HEK293 (cell line): ENCODE measurements around the gene VEPH1.

ENCODE experiments used
- CTCF ChIA-PET: fragments of 350-600 bp; formaldehyde crosslinking; extraction: SDS; loops from one replicate; lab custom pipeline; 2021; ENCODE audit warnings: antibody characterized with exemption; lab: Yijun Ruan, JAX
- POLR2A ChIA-PET: fragments of 300-600 bp; formaldehyde crosslinking; extraction: SDS; loops from one replicate; lab custom pipeline; 2020; ENCODE audit warnings: antibody characterized with exemption, inconsistent platforms; lab: Yijun Ruan, JAX
- H3K27ac ChIP-seq: fragments of 200-500 bp; sonication (Bioruptor generic); 2 replicates; pipeline ENCODE4 v1.5.1; 2014; ENCODE audit warnings: low read depth, low read length, control low read depth, inconsistent platforms; ENCODE audit errors: extremely low read depth
- H3K36me3 ChIP-seq, 2 experiments: fragments of 200-500 bp in 1 of 2; sonication (Bioruptor generic) in 1 of 2; 1 replicate in 1 of 2; 2 replicates in 1 of 2; pipeline ENCODE4 v1.5.1; 2014 to 2017; ENCODE audit warnings: inconsistent platforms in 2 of 2, low read length in 2 of 2; ENCODE audit not compliant: control insufficient read depth in 2 of 2, insufficient read depth in 1 of 2
- H3K4me1 ChIP-seq: fragments of 200-500 bp; sonication (Bioruptor generic); 2 replicates; pipeline ENCODE4 v1.5.1; 2014; ENCODE audit warnings: mild to moderate bottlenecking, low read length, inconsistent platforms; ENCODE audit not compliant: control insufficient read depth, insufficient read depth
- H3K4me3 ChIP-seq: 2 replicates; pipeline ENCODE4 v1.5.1; 2011; ENCODE audit warnings: low read depth, mild to moderate bottlenecking, control low read depth, low read length, moderate library complexity
- H3K9me3 ChIP-seq: fragments of 200-500 bp; sonication (Bioruptor generic); 2 replicates; pipeline ENCODE4 v1.5.1; 2014; ENCODE audit warnings: low read depth, low read length, inconsistent platforms; ENCODE audit not compliant: control insufficient read depth, insufficient read depth
- HOXA7 ChIP-seq: sonication (generic); formaldehyde crosslinking; IDR thresholded peaks from 2 replicates; pipeline ENCODE4 v1.8.1; 2022; ENCODE audit warnings: missing genetic modification reagents, borderline replicate concordance
- IKZF3 ChIP-seq: fragments of 450-650 bp; IDR thresholded peaks from 2 replicates; pipeline ENCODE4 v1.5.0; 2018; ENCODE audit warnings: missing biosample characterization, mild to moderate bottlenecking, missing genetic modification characterization, moderate library complexity
- KLF17 ChIP-seq: fragments of 450-650 bp; formaldehyde crosslinking; IDR thresholded peaks from 2 replicates; pipeline ENCODE4 v1.5.1; 2016; ENCODE audit warnings: missing biosample characterization, missing genetic modification characterization
- PBX3 ChIP-seq: sonication (generic); formaldehyde crosslinking; IDR thresholded peaks from 2 replicates; pipeline ENCODE4 v1.8.1; 2022; ENCODE audit warnings: mild to moderate bottlenecking, moderate library complexity, missing genetic modification reagents
- PRDM10 ChIP-seq: fragments of 450-650 bp; formaldehyde crosslinking; IDR thresholded peaks from 2 replicates; pipeline ENCODE4 v1.5.1; 2016; ENCODE audit warnings: missing biosample characterization, missing genetic modification characterization
- PRDM4 ChIP-seq: fragments of 450-650 bp; formaldehyde crosslinking; IDR thresholded peaks from 2 replicates; pipeline ENCODE4 v1.5.1; 2017; ENCODE audit warnings: missing biosample characterization, missing genetic modification characterization
- SCRT1 ChIP-seq: fragments of 450-650 bp; formaldehyde crosslinking; IDR thresholded peaks from 2 replicates; pipeline ENCODE4 v1.5.1; 2016; ENCODE audit warnings: missing biosample characterization, missing genetic modification characterization, borderline replicate concordance
- WT1 ChIP-seq: fragments of 450-650 bp; formaldehyde crosslinking; IDR thresholded peaks from 2 replicates; pipeline ENCODE4 v1.5.1; 2016; ENCODE audit warnings: missing biosample characterization, missing genetic modification characterization
- ZNF112 ChIP-seq: fragments of 450-650 bp; formaldehyde crosslinking; IDR thresholded peaks from 2 replicates; pipeline ENCODE4 v1.5.0; 2017; ENCODE audit warnings: missing biosample characterization, missing genetic modification characterization
- ZNF169 ChIP-seq: fragments of 450-650 bp; formaldehyde crosslinking; IDR thresholded peaks from 2 replicates; pipeline ENCODE4 v1.5.1; 2016; ENCODE audit warnings: missing biosample characterization, missing genetic modification characterization
- ZNF184 ChIP-seq: fragments of 450-650 bp; IDR thresholded peaks from 2 replicates; pipeline ENCODE4 v1.5.1; 2018; ENCODE audit warnings: missing biosample characterization, mild to moderate bottlenecking, missing genetic modification characterization
- ZNF202 ChIP-seq: fragments of 450-650 bp; formaldehyde crosslinking; IDR thresholded peaks from 2 replicates; pipeline ENCODE4 v1.5.1; 2016; ENCODE audit warnings: missing biosample characterization, missing genetic modification characterization, borderline replicate concordance
- ZNF354C ChIP-seq: fragments of 450-650 bp; formaldehyde crosslinking; IDR thresholded peaks from 2 replicates; pipeline ENCODE4 v1.5.1; 2016; ENCODE audit warnings: missing biosample characterization, missing genetic modification characterization, low read depth, borderline replicate concordance
- ZNF416 ChIP-seq: fragments of 450-650 bp; formaldehyde crosslinking; IDR thresholded peaks from 2 replicates; pipeline ENCODE4 v1.5.1; 2016; ENCODE audit warnings: missing biosample characterization, missing genetic modification characterization
- ZNF423 ChIP-seq: fragments of 450-650 bp; formaldehyde crosslinking; IDR thresholded peaks from 2 replicates; pipeline ENCODE4 v1.5.1; 2016; ENCODE audit warnings: missing biosample characterization, missing genetic modification characterization
- ZNF426 ChIP-seq: fragments of 450-650 bp; formaldehyde crosslinking; IDR thresholded peaks from 2 replicates; pipeline ENCODE4 v1.5.1; 2017; ENCODE audit warnings: missing biosample characterization, missing genetic modification characterization, mild to moderate bottlenecking, inconsistent platforms, moderate library complexity
- ZNF449 ChIP-seq: fragments of 450-650 bp; formaldehyde crosslinking; IDR thresholded peaks from 2 replicates; pipeline ENCODE4 v1.5.1; 2017; ENCODE audit warnings: missing biosample characterization, mild to moderate bottlenecking, missing genetic modification characterization, moderate library complexity
- ZNF510 ChIP-seq: fragments of 450-650 bp; formaldehyde crosslinking; IDR thresholded peaks from 2 replicates; pipeline ENCODE4 v1.5.1; 2018; ENCODE audit warnings: mild to moderate bottlenecking, missing genetic modification characterization, missing biosample characterization; ENCODE audit not compliant: insufficient replicate concordance
- ZNF548 ChIP-seq: fragments of 450-650 bp; formaldehyde crosslinking; IDR thresholded peaks from 2 replicates; pipeline ENCODE4 v1.5.1; 2016; ENCODE audit warnings: missing biosample characterization, missing genetic modification characterization
- ZNF571 ChIP-seq: fragments of 450-650 bp; formaldehyde crosslinking; IDR thresholded peaks from 2 replicates; pipeline ENCODE4 v1.5.0; 2017; ENCODE audit warnings: missing biosample characterization, missing genetic modification characterization
- ZNF600 ChIP-seq: fragments of 450-650 bp; formaldehyde crosslinking; IDR thresholded peaks from 2 replicates; pipeline ENCODE4 v1.5.1; 2016; ENCODE audit warnings: missing biosample characterization, missing genetic modification characterization
- ZNF660 ChIP-seq: fragments of 450-650 bp; IDR thresholded peaks from 2 replicates; pipeline ENCODE4 v1.5.1; 2018; ENCODE audit warnings: missing biosample characterization, mild to moderate bottlenecking, missing genetic modification characterization
- ZNF664 ChIP-seq: fragments of 450-650 bp; formaldehyde crosslinking; IDR thresholded peaks from 2 replicates; pipeline ENCODE4 v1.5.1; 2016; ENCODE audit warnings: missing biosample characterization, missing genetic modification characterization
- ZNF707 ChIP-seq: fragments of 450-650 bp; formaldehyde crosslinking; IDR thresholded peaks from 2 replicates; pipeline ENCODE4 v1.5.1; 2016; ENCODE audit warnings: missing biosample characterization, missing genetic modification characterization
- ZNF76 ChIP-seq: fragments of 450-650 bp; formaldehyde crosslinking; IDR thresholded peaks from 2 replicates; pipeline ENCODE4; 2016; ENCODE audit warnings: low read depth, missing biosample characterization, missing genetic modification characterization, borderline replicate concordance
- ZNF791 ChIP-seq: fragments of 450-650 bp; formaldehyde crosslinking; IDR thresholded peaks from 2 replicates; pipeline ENCODE4 v1.5.1; 2016; ENCODE audit warnings: missing biosample characterization, missing genetic modification characterization
- ZNF792 ChIP-seq: fragments of 450-650 bp; formaldehyde crosslinking; IDR thresholded peaks from 2 replicates; pipeline ENCODE4 v1.5.1; 2016; ENCODE audit warnings: missing biosample characterization, missing genetic modification characterization

The VEPH1 gene

GRCh38 chr3:157370867-157371266, 132.3 kb downstream of the VEPH1 start (continued):
- TF ChIP-seq PBX3 (CRISPR knock-in tag), result no peak
- TF ChIP-seq ZNF423 (tag by site-specific recombination), result no peak
- no peak for TF ChIP-seq SCRT1 (tag by site-specific recombination)
- no peak for TF ChIP-seq KLF17 (tag by site-specific recombination)

- Histone ChIP-seq H3K36me3 (no peaks in the 10 kb centered on the region), H3K27ac (no peak overlapping the region), H3K4me1 (peaks cover 3% of the 10 kb centered on the region; the same call in 1 of the 2 replicates), H3K4me3 (no peak overlapping the region), H3K9me3 (no peaks in the 10 kb centered on the region)
- ChIA-PET CTCF (interaction anchor here (0.7 kb wide), 1 partner anchor 42 kb away, joined by 3 read pairs; no protein-coding TSS in a partner anchor), POLR2A (no interaction called here)
- TF ChIP-seq IKZF3, result 0 out of 2 replicates have a peak, but pooled peaks have one; percentile 10
- no peak for TF ChIP-seq PRDM4
- no peak for TF ChIP-seq ZNF510
- no peak for TF ChIP-seq ZNF76
- TF ChIP-seq HOXA7 (CRISPR knock-in tag), result no peak
- 0 out of 2 replicates have a peak, but pooled peaks have one; percentile 29 for TF ChIP-seq ZNF660 (tag by site-specific recombination)
- TF ChIP-seq ZNF548, result no peak
- no peak for TF ChIP-seq ZNF449 (tag by site-specific recombination)
- no peak for TF ChIP-seq ZNF664 (tag by site-specific recombination)
- no peak for TF ChIP-seq ZNF202 (tag by site-specific recombination)
- no peak for TF ChIP-seq ZNF600 (tag by site-specific recombination)
- no peak for TF ChIP-seq ZNF184 (tag by site-specific recombination)
- no peak for TF ChIP-seq ZNF792 (tag by site-specific recombination)
- no peak for TF ChIP-seq ZNF707 (tag by site-specific recombination)
- no peak for TF ChIP-seq ZNF169 (tag by site-specific recombination)
- peak; percentile 73 for TF ChIP-seq PRDM10 (tag by site-specific recombination)
- TF ChIP-seq ZNF416 (tag by site-specific recombination), result no peak
- TF ChIP-seq ZNF354C (tag by site-specific recombination), result no peak
- no peak for TF ChIP-seq ZNF571 (tag by site-specific recombination)
- TF ChIP-seq WT1, result peak; percentile 34; the same call in 1 of the 2 replicates
- TF ChIP-seq ZNF426, result peak; percentile 7; the same call in 1 of the 2 replicates
- no peak for TF ChIP-seq ZNF112 (tag by site-specific recombination)
- TF ChIP-seq ZNF791 (tag by site-specific recombination), result no peak
Measured at GRCh38 chr3:157369727-157370421, 133.3 kb downstream of the VEPH1 start.
